Upper lobe of right lung (tissue), 1 donor: ENCODE measurements around the gene LTA4H. TPM values are rescaled to one million over a fixed set of nuclear protein-coding genes. Genes with fewer than 3 reads are reported as not detected.

Experiments
- ATAC-seq: fragments of 200-7000 bp; cut with Tn5 transposase; one replicate; pipeline ENCODE4 v1.9.1; 2020; ENCODE audit warnings: mild to moderate bottlenecking, moderate library complexity
- DNase-seq: peaks from one replicate; pipeline ENCODE4 v3.0.0-alpha.2; 2020
- H3K27ac ChIP-seq: fragments of 200-600 bp; one replicate; pipeline ENCODE4 v1.8.0; 2022
- H3K27me3 ChIP-seq: fragments of 200-600 bp; one replicate; pipeline ENCODE4 v1.8.0; 2022; ENCODE audit warnings: mild to moderate bottlenecking
- H3K36me3 ChIP-seq: fragments of 200-600 bp; one replicate; pipeline ENCODE4 v1.8.0; 2022
- H3K4me1 ChIP-seq: fragments of 200-600 bp; one replicate; pipeline ENCODE4 v1.8.0; 2022
- H3K4me3 ChIP-seq: fragments of 200-600 bp; one replicate; pipeline ENCODE4 v1.8.0; 2022; ENCODE audit warnings: mild to moderate bottlenecking
- H3K9me3 ChIP-seq: fragments of 200-600 bp; one replicate; pipeline ENCODE4 v1.8.0; 2022
- CTCF ChIP-seq: fragments of 200-600 bp; IDR thresholded peaks from one replicate; pipeline ENCODE4 v1.8.0; 2022; ENCODE audit warnings: antibody characterized with exemption
- intact Hi-C: fragments of 100-400 bp; cut with DNase I; formaldehyde crosslinking; loops from one replicate; pipeline ENCODE4 v1.11.0; 2022
- total RNA-seq: library from RNA; stranded (reverse); fragmentation: NEBNext Ultra II Directional; extraction: Animal tissue kit (Norgen Biotek cat#: 25700); gene quantifications from one replicate; pipeline ENCODE4 v1.2.1, GENCODE V29; 2021
- donor health status: DM: no; HTN: yes; CAD: no; lungs with severe emphysema.

Gene LTA4H
- total RNA-seq, 1 donor from 2014 or later = 314 TPM

GRCh38 chr12:96007729-96008128 is 27.7 kb downstream of the LTA4H start:
- Histone ChIP-seq H3K4me3 (no peak overlapping the region), H3K4me1 (no peaks in the 10 kb centered on the region), H3K9me3 (no peaks in the 10 kb centered on the region), H3K27ac (no peak overlapping the region), H3K27me3 (no peaks in the 10 kb centered on the region), H3K36me3 (peaks cover 100% of the 10 kb centered on the region)
- DNase-seq (no peak), ATAC-seq (no peak)
- TF ChIP-seq CTCF = no peak
- intact Hi-C loops = no loop called here

DNA sequence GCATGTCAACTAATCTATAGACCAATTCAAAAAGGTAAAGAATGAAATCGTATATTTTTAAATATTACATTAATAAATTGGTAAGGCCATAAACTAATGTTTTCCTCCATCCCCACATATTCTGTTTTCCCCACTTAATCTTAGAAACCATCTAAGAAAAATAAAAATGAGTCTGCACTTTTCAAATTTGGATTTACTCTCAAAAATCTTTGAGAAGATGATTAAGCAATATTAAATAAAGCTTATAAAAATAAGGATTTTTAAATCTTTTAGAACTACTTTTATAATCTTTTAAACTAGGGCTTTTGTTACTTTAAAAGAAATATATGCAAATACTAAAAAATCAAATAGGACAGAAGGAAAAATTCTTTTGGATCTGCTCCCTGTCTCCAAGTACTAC is 28.7 kb downstream of the LTA4H start:
- Histone ChIP-seq H3K4me1 (no peaks in the 10 kb centered on the region), H3K4me3 (no peak overlapping the region), H3K36me3 (peaks cover 100% of the 10 kb centered on the region), H3K27ac (no peak overlapping the region), H3K27me3 (no peaks in the 10 kb centered on the region), H3K9me3 (no peaks in the 10 kb centered on the region)
- intact Hi-C loops = no loop called here
- DNase-seq (no peak), ATAC-seq (no peak)
- TF ChIP-seq CTCF = no peak

- TF ChIP-seq CTCF = no peak
- H3K36me3 ChIP-seq = peaks cover 62% of the 10 kb centered on the region
- H3K9me3 ChIP-seq = no peaks in the 10 kb centered on the region
- peaks cover 18% of the 10 kb centered on the region for H3K4me1 ChIP-seq
- no peak overlapping the region for H3K4me3 ChIP-seq
- DNase-seq = no peak
- no peaks in the 10 kb centered on the region for H3K27me3 ChIP-seq
- ATAC-seq = no peak
- no peak overlapping the region for H3K27ac ChIP-seq
- intact Hi-C loops = no loop called here
Measured at GRCh38 chr12:96000858-96001257, 34.5 kb downstream of the LTA4H start.

DNA sequence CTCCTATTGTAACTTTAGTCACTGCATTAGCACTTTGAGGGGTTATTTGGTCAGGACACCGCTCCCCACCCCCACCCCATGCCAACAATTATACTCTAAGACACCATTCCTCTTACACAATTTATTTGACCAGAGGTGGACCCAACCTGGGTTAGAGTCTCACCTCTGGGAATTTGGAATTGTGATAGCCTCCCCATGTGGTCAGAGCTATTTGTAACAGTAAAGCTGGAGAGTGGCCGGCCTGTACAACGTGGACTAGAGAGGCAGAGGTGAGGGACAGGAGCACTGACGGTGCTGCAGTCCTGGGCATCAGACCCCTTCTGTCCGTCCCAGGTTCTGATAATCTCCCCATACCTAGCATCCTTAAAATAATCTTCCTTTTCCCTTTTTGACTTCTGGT is 35.9 kb downstream of the LTA4H start:
- no peak for TF ChIP-seq CTCF
- no peaks in the 10 kb centered on the region for H3K27me3 ChIP-seq
- intact Hi-C loops = no loop called here
- H3K9me3 ChIP-seq = no peaks in the 10 kb centered on the region
- no peak overlapping the region for H3K4me3 ChIP-seq
- H3K4me1 ChIP-seq = peaks cover 23% of the 10 kb centered on the region
- peaks cover 48% of the 10 kb centered on the region for H3K36me3 ChIP-seq
- no peak overlapping the region for H3K27ac ChIP-seq
- ATAC-seq (no peak), DNase-seq (no peak)

DNA sequence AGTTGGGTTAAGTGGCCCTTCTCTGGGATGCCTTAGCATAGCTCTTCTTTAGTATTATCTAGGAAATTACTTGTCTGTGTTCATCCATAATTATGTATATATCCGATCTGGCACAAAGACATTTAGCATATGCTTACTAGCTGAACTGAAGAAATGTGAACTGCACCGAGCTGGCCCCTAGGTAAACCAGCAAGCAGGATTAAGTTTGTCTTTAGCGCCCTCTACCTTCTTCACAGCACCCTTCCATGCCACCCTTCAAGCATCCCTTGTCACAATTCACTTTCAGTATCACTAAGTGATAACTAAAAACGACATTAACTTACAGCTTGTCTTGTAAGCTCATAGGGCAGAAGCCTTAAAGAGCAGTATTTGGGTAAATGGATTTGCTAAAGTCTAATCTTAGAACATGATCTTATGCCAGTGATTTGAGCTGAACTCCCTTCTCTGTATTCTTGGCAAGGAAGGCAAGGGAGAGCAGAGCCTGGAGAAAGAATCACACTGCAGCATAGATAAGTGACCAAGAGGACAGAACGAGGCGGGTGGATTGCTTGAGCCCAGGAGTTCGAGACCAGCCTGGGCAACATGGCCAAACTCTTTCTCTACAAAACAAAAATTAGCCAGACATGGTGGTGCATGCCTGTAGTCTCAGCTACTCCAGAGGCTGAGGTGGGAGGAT is 36.6 kb downstream of the LTA4H start:
- peak; percentile 64 for TF ChIP-seq CTCF
- Histone ChIP-seq H3K4me1 (peaks cover 23% of the 10 kb centered on the region), H3K4me3 (no peak overlapping the region), H3K36me3 (peaks cover 41% of the 10 kb centered on the region), H3K27me3 (no peaks in the 10 kb centered on the region), H3K27ac (no peak overlapping the region), H3K9me3 (no peaks in the 10 kb centered on the region)
- intact Hi-C loops = no loop called here
- DNase-seq (no peak), ATAC-seq (peak; percentile 85)
